HepG2 (cell line): ENCODE measurements around the gene ARHGEF16. TPM values are rescaled to one million over a fixed set of nuclear protein-coding genes. Genes with fewer than 3 reads are reported as not detected.

ENCODE experiments used
- ATAC-seq: fragments of 200-7000 bp; cut with Tn5 transposase; 3 replicates; pipeline ENCODE4 v1.9.1; 2020; ENCODE audit warnings: mild to moderate bottlenecking, moderate library complexity
- BruUV-seq: library from RNA; stranded (reverse); fragments of 400-500 nt; replicated peaks from 2 replicates; lab custom pipeline; 2021; lab: Mats Ljungman, UMichigan
- CTCF ChIA-PET: fragments of 300-600 bp; formaldehyde crosslinking; extraction: SDS; loops from one replicate; lab custom pipeline; 2021; ENCODE audit warnings: low total read pairs, inconsistent platforms, low intra/inter-chr PET ratio; lab: Yijun Ruan, JAX
- POLR2A ChIA-PET: fragments of 350-600 bp; sonication (Branson Sonifier 250); formaldehyde crosslinking; loops from one replicate; lab custom pipeline; 2020; ENCODE audit warnings: antibody characterized with exemption, inconsistent platforms; lab: Yijun Ruan, JAX
- DNase-seq: peaks from one replicate; pipeline ENCODE4 v3.0.0-alpha.2; 2015; ENCODE audit warnings: low spot score
- FAIRE-seq: peaks from 3 replicates; lab custom pipeline; 2011; peaks lifted over from hg19 to GRCh38; lab: Jason Lieb, UNC
- H2AFZ ChIP-seq: one replicate; pipeline ENCODE4 v1.6.1; 2011; ENCODE audit warnings: low read length, inconsistent platforms
- H3K27ac ChIP-seq: fragments of 300-600 bp; 3 replicates; pipeline ENCODE4 v1.8.0; 2011; ENCODE audit warnings: mixed run types, mild to moderate bottlenecking, mixed read lengths, low read length, inconsistent platforms; ENCODE audit not compliant: insufficient read depth; ENCODE audit errors: extremely low read length
- H3K27me3 ChIP-seq, 2 experiments: fragments of 200-600 bp in 1 of 2; 2 replicates in 1 of 2; 3 replicates in 1 of 2; pipeline versions ENCODE4 v1.6.0 to v1.8.0; 2011; ENCODE audit warnings: low read length in 2 of 2, mild to moderate bottlenecking in 2 of 2, moderate library complexity in 2 of 2, inconsistent platforms in 1 of 2; ENCODE audit not compliant: insufficient read depth in 2 of 2, control insufficient read depth in 1 of 2
- H3K36me3 ChIP-seq, 2 experiments: fragments of 200-600 bp in 1 of 2; replicated peaks in 1 of 2; 2 replicates in 1 of 2; 3 replicates in 1 of 2; pipeline versions ENCODE4 v1.5.1 to v1.8.0; 2011; ENCODE audit warnings: low read length in 2 of 2, inconsistent platforms in 1 of 2; ENCODE audit not compliant: insufficient read depth in 2 of 2, control insufficient read depth in 1 of 2
- H3K4me1 ChIP-seq: 2 replicates; pipeline ENCODE4 v1.5.1; 2012; ENCODE audit warnings: low read length, inconsistent platforms; ENCODE audit not compliant: insufficient read depth
- H3K4me2 ChIP-seq: 2 replicates; pipeline ENCODE4 v1.6.0; 2011; ENCODE audit warnings: low read depth, low read length, inconsistent platforms
- H3K4me3 ChIP-seq, 3 experiments: fragments of 200-600 bp in 1 of 3; sonication (generic), shearing (Covaris generic) in 1 of 3; replicated peaks in 1 of 3; 2 replicates each; pipeline ENCODE4 v1.5.1; 2011 to 2016; ENCODE audit warnings: low read length in 3 of 3, inconsistent platforms in 2 of 3, low read depth in 2 of 3, mild to moderate bottlenecking in 2 of 3, control low read depth in 1 of 3, mixed read lengths in 1 of 3; ENCODE audit not compliant: insufficient read depth in 1 of 3
- H3K79me2 ChIP-seq: one replicate; pipeline ENCODE4 v1.6.1; 2011; ENCODE audit warnings: low read length, inconsistent platforms; ENCODE audit not compliant: insufficient read depth
- H3K9ac ChIP-seq: 2 replicates; pipeline ENCODE4 v1.6.0; 2011; ENCODE audit warnings: mild to moderate bottlenecking, low read depth, low read length, inconsistent platforms; ENCODE audit not compliant: insufficient read depth
- H3K9me3 ChIP-seq: 2 replicates; pipeline ENCODE4 v1.5.1; 2012; ENCODE audit warnings: mild to moderate bottlenecking, low read length
- H4K20me1 ChIP-seq: 2 replicates; pipeline ENCODE4 v1.6.0; 2011; ENCODE audit warnings: inconsistent platforms, mild to moderate bottlenecking, low read length, moderate library complexity; ENCODE audit not compliant: insufficient read depth
- HBP1 ChIP-seq: IDR thresholded peaks from 2 replicates; pipeline ENCODE4 v1.6.1; 2016; ENCODE audit warnings: low read depth, control low read depth
- HHEX ChIP-seq: IDR thresholded peaks from 2 replicates; pipeline ENCODE4 v1.6.1; 2016; ENCODE audit warnings: control low read depth
- JUND ChIP-seq: sonication (generic); formaldehyde crosslinking; IDR thresholded peaks from 2 replicates; pipeline ENCODE4 v1.8.0; 2022; ENCODE audit warnings: mild to moderate bottlenecking, missing genetic modification reagents
- NFE2L2 ChIP-seq: fragments of 150-350 bp; IDR thresholded peaks from 2 replicates; pipeline ENCODE4 v1.6.1; 2014; ENCODE audit warnings: low read length
- PPARG ChIP-seq: conservative IDR thresholded peaks from 2 replicates; pipeline ENCODE4 v1.6.1; 2016; ENCODE audit warnings: missing biosample characterization, missing genetic modification reagents
- ZEB1 ChIP-seq: IDR thresholded peaks from 2 replicates; pipeline ENCODE4 v1.6.1; 2012; ENCODE audit warnings: mild to moderate bottlenecking, low read depth, inconsistent platforms; ENCODE audit not compliant: insufficient replicate concordance
- ZFP82 ChIP-seq: sonication (generic); formaldehyde crosslinking; IDR thresholded peaks from 2 replicates; pipeline ENCODE4 v1.5.1; 2020; ENCODE audit warnings: mild to moderate bottlenecking, missing genetic modification reagents, borderline replicate concordance
- ZFP90 ChIP-seq: sonication (generic); formaldehyde crosslinking; IDR thresholded peaks from 2 replicates; pipeline ENCODE4 v1.8.0; 2022; ENCODE audit warnings: missing genetic modification reagents, mild to moderate bottlenecking, inconsistent platforms, borderline replicate concordance
- ZNF570 ChIP-seq: sonication (generic); formaldehyde crosslinking; IDR thresholded peaks from 2 replicates; pipeline ENCODE4 v1.4.0; 2020; ENCODE audit warnings: mild to moderate bottlenecking, missing genetic modification reagents, borderline replicate concordance
- ZNF788 ChIP-seq: sonication (generic); formaldehyde crosslinking; IDR thresholded peaks from 2 replicates; pipeline ENCODE4 v1.5.0; 2020; ENCODE audit warnings: mild to moderate bottlenecking, missing genetic modification reagents, borderline replicate concordance
- WGBS: methylation state at CpG from one replicate; pipeline ENCODE4 v1.1.6; 2017; ENCODE audit warnings: low lambda C conversion rate; 5-methylcytosine and 5-hydroxymethylcytosine counted together
- in situ Hi-C: cut with HindIII; loops from 2 replicates; pipeline ENCODE4 v1.10.0; 2017; ENCODE audit warnings: low pct_unique_long_range_greater_than_20kb; ENCODE audit not compliant: extremely low pct_ligation_motif_present
- intact Hi-C: fragments of 100-400 bp; cut with micrococcal nuclease; formaldehyde crosslinking; loops from one replicate; pipeline ENCODE4 v1.10.0; 2022; ENCODE audit not compliant: unreplicated experiment
- polyA plus RNA-seq, 8 experiments: library from polyadenylated mRNA; depleted of rRNA in 3 of 8; stranded (reverse) in 7 of 8; unstranded in 1 of 8; fragments of >200 nt; fragmentation: Illumina TruSeq in 4 of 8; extraction: Trizol in 4 of 8; gene quantifications; 2 replicates each; pipeline versions ENCODE4 v1.2.1 to v1.2.3, GENCODE V29; 2011 to 2016; ENCODE audit warnings: low read depth in 4 of 8, missing spikeins in 1 of 8, mixed read lengths in 1 of 8; ENCODE audit not compliant: insufficient read depth in 1 of 8
- total RNA-seq, 5 experiments: library from RNA; depleted of rRNA; stranded (reverse); fragments of >200 nt; fragmentation: Illumina TruSeq; extraction: Trizol; gene quantifications; 2 replicates each; pipeline ENCODE4 v1.2.3, GENCODE V29; 2016; ENCODE audit warnings: low read depth in 1 of 5
- TF ChIP-seq, protein P1 (sequence below): sonication (generic); formaldehyde crosslinking; IDR thresholded peaks from 2 replicates; pipeline ENCODE4 v1.4.0; 2020; ENCODE audit warnings: missing genetic modification reagents
- TF ChIP-seq, protein P2 (sequence below): sonication (generic); formaldehyde crosslinking; IDR thresholded peaks from 2 replicates; pipeline ENCODE4 v1.5.0; 2020; ENCODE audit warnings: missing genetic modification reagents

The ARHGEF16 gene
- total and polyA plus RNA-seq, 2 of the 13 experiments (the other 11 are each of a cell fraction or from before 2014, with no cell fraction given), result 20.3 to 39.9 TPM

- no TSS peak for BruUV-seq
- Histone ChIP-seq H3K9me3 (no peaks in the 10 kb centered on the region), H3K79me2 (no peaks in the 10 kb centered on the region), H3K36me3 (no peaks in the 10 kb centered on the region), H3K4me2 (no peak overlapping the region; the same call in 1 of the 2 replicates), H3K4me1 (peaks cover 58% of the 10 kb centered on the region), H2AFZ (no peak overlapping the region), H3K27ac (no peak overlapping the region), H3K9ac (no peak overlapping the region), H3K27me3 (no peaks in the 10 kb centered on the region), H3K4me3 (no peak overlapping the region), H4K20me1 (no peaks in the 10 kb centered on the region)
- ChIA-PET CTCF (no interaction called here), POLR2A (no interaction called here)
- in situ Hi-C loops (loop anchor here (5.0 kb wide), 1 partner anchor 38 kb away; no protein-coding TSS in a partner anchor), intact Hi-C loops (no loop called here)
- FAIRE-seq (no peak), ATAC-seq (no peak), DNase-seq (no peak)
- WGBS, result 60% methylated on average over 9 of the region's 10 CpGs
- TF ChIP-seq PPARG (no peak), ZNF570 (CRISPR knock-in tag) (no peak), NFE2L2 (no peak), ZFP90 (no peak), ZFP82 (CRISPR knock-in tag) (no peak), JUND (CRISPR knock-in tag) (no peak), ZEB1 (no peak), ZNF788 (CRISPR knock-in tag) (no peak), HBP1 (CRISPR knock-in tag) (no peak), HHEX (no peak)
- TF ChIP-seq, protein P1, sequence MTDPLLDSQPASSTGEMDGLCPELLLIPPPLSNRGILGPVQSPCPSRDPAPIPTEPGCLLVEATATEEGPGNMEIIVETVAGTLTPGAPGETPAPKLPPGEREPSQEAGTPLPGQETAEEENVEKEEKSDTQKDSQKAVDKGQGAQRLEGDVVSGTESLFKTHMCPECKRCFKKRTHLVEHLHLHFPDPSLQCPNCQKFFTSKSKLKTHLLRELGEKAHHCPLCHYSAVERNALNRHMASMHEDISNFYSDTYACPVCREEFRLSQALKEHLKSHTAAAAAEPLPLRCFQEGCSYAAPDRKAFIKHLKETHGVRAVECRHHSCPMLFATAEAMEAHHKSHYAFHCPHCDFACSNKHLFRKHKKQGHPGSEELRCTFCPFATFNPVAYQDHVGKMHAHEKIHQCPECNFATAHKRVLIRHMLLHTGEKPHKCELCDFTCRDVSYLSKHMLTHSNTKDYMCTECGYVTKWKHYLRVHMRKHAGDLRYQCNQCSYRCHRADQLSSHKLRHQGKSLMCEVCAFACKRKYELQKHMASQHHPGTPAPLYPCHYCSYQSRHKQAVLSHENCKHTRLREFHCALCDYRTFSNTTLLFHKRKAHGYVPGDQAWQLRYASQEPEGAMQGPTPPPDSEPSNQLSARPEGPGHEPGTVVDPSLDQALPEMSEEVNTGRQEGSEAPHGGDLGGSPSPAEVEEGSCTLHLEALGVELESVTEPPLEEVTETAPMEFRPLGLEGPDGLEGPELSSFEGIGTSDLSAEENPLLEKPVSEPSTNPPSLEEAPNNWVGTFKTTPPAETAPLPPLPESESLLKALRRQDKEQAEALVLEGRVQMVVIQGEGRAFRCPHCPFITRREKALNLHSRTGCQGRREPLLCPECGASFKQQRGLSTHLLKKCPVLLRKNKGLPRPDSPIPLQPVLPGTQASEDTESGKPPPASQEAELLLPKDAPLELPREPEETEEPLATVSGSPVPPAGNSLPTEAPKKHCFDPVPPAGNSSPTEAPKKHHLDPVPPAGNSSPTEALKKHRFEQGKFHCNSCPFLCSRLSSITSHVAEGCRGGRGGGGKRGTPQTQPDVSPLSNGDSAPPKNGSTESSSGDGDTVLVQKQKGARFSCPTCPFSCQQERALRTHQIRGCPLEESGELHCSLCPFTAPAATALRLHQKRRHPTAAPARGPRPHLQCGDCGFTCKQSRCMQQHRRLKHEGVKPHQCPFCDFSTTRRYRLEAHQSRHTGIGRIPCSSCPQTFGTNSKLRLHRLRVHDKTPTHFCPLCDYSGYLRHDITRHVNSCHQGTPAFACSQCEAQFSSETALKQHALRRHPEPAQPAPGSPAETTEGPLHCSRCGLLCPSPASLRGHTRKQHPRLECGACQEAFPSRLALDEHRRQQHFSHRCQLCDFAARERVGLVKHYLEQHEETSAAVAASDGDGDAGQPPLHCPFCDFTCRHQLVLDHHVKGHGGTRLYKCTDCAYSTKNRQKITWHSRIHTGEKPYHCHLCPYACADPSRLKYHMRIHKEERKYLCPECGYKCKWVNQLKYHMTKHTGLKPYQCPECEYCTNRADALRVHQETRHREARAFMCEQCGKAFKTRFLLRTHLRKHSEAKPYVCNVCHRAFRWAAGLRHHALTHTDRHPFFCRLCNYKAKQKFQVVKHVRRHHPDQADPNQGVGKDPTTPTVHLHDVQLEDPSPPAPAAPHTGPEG (CRISPR knock-in tag), result no peak
- TF ChIP-seq, protein P2, sequence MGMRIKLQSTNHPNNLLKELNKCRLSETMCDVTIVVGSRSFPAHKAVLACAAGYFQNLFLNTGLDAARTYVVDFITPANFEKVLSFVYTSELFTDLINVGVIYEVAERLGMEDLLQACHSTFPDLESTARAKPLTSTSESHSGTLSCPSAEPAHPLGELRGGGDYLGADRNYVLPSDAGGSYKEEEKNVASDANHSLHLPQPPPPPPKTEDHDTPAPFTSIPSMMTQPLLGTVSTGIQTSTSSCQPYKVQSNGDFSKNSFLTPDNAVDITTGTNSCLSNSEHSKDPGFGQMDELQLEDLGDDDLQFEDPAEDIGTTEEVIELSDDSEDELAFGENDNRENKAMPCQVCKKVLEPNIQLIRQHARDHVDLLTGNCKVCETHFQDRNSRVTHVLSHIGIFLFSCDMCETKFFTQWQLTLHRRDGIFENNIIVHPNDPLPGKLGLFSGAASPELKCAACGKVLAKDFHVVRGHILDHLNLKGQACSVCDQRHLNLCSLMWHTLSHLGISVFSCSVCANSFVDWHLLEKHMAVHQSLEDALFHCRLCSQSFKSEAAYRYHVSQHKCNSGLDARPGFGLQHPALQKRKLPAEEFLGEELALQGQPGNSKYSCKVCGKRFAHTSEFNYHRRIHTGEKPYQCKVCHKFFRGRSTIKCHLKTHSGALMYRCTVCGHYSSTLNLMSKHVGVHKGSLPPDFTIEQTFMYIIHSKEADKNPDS (CRISPR knock-in tag), result no peak
Observed at GRCh38 chr1:3444736-3445135, 9.7 kb upstream of the ARHGEF16 start.
